ENCODE measurements around the gene RMND5A.
A peak's percentile ranks its signal among the peaks of the same experiment; 100 is the strongest.

The RMND5A gene

DNA sequence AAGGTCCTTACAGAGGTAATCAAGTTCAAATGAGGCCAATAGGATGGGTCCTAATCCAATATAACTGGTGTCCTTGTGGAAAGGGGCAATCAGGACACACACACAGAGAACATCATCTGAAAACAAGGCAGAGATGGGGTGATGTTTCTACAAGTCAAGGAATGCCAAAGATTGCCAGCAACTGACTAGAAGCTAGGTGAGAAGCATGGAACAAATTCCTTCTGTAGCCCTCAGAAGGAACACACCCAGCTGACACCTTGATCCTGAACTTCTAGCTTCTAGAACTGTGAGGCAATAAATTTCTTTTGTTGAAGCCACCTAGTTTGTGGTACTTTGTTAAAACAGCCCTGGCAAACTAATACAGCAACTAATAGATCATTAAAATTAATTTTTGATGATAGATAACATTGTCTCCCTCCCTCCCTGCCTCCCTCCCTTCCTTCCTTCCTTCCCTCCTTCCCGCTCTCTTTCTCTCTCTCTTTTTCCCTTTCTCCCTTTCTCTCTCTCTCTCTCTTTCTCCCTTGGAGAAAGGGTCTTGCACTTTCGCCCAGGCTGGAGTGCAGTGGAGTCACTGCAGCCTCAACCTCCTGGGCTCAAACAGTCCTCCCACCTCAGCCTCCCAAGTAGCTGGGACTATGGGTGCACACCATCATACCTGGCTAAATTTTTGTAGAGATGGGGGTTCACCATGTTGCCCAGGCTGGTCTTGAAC lies 80.9 kb downstream of the RMND5A start:
- no peak for DNase-seq

DNA sequence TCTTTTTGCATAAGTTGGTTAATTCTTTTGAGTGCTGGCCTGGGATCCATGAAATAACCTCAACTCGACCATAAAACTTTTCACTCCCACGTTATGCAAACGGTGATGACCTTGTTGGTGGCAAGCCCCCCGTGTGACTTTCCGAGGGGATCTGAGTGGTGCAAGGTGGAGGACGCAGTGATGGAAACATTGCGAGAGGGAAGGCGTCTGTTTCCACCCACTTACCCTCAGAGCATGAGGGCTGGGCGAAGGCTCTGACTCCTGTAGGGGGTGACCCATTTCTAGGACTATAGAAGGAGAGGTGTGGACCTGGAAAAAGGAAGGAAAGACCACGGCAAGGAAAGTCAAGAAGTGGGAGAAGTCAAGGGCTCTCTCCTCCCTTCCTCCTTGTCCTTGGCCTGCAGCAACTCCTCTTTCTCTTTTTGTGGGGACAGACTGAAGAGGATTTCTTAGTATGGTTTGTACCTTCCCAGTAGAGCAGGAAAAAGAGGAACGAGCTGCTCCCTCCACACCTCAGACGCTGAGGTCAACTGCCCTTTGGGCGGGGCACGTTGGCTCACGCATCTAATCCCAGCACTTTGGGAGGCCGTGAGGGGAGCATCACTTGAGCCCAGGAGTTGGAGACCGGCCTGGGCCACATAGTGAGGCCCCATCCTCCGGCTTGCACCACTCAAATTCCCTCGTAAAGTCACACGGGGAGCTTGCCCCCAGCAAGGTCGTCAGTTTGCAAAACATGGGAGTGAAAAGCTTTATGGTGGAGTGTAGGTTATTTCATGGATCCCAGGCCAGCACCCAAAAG lies 86.2 kb downstream of the RMND5A start:
- no peak for DNase-seq

DNA sequence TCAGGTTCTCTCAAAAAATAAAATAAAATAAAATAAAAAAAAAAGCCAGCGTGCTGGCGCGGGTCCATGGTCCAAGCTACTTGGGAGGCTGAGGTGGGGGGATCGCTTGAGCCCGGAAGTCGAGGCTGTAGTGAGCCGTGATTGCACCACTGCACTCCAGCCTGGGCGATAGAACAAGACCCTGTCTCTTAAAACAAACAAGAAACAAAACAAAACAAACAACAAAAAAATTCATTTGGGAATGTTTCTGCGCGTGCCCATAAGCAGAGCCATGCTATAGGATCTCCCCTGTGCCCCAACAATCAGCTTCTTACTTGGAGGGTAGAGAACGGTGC lies 87.0 kb downstream of the RMND5A start:
- DNase-seq = no peak

DNA sequence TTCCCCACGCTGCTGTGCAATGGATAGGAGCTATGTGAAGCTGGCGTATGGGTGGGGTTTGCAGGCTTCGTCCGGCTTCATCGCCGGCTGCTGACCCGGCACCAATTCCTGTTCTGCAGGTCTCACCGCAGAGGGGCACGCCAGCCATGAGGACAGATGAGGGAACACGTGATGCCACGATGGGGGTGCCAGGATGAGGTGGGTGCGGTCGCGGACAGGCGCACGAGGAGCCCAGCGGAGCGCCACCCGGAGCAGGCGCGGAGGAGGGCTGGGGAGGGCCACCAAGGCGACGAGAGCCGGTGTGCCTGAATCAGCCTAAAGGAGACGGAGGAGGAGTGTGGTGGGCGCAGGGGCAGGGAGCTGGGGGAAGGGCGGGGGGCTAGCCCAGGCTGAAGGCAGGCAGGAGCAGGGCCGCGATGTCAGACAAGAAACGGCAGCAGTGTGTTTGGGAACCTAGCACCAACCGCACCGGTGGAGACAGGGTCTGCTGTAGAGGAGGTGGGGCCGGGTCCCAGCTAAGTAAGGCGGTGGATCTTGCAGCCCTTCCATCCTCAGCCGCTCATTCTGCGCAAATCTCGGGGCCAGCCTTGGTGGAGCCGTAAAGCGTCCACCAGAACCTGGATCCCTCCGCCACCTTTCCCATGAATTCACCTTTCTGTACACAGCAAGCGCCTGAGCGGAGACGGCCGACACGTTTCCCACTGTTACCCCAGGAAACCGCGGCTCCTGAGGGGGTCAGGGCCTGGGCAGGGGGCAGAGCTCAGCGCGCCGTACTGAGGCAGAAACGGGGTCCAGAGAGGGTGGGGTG lies 87.6 kb downstream of the RMND5A start:
- peak; percentile 65 for DNase-seq

DNA sequence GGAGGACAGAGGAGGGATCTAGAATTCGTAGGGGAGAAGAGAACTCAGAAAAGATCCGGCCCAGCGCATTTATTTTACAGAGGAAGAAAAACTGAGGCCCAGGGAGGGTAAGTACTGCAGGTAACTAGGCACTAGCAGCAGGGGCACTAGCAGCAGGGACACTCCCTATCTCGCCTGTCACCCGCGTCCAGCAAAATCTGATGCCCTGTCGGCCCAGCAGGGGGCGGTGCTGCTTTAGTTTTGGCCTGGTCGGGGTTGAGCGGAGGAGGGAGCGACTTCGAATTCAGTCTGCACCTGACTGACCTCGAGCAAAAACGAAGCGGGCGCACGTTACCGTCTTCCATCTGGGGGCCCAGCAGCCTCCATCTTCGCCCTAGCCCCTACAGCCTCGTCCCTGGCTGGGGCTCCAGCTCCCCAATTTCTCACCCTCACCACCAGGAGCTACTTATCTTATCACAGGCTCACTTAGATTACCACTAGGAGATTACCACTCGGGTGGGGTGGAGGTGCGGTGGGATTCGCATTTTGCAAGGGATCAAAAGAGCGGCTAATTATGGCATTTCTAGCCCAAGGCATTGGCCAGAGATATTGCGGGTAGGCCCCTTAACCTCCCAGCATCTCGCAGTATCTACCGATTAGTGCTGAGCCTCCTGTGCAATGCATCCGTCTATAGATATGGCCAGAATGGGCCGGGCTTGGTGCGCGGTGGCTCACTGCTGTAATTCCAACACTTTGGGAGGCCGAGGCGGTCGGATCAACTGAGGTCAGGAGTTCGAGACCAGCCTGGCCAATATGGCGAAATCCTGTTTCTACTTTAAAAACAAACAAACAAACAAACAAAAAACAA lies 88.4 kb downstream of the RMND5A start:
- peak; percentile 91 for DNase-seq

DNA sequence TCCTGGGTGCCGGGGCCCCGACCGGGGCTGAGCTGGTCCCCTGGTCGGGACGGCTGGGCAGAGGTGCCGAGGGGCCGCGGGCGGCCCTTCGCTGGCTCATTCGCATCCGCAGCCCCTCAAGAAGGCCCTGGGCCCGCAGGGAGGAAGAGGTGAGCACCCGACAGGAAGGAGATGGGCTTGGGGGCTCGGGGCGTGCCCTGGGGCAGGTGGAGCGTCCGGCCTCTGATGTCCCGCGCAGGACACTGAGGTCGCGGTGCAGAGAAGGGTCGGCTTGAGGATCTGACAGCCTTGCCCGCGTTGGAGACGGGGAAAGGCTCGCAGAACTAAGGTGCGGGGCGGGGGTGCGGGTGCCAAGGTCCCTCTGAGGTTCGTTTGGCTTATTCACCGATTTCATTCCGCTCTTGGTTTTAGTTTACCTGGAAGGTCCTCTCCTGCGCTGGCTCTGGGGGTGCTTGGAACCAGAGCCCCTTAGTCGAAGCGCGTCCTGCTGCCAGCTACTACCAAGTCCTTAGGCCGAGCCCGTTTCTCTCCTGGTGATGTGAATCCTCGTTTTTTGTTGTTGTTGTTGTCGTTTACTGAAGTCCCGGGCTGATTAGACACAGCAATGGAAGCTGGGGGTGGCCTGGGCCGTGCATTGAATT lies 89.5 kb downstream of the RMND5A start:
- no peak for DNase-seq

DNA sequence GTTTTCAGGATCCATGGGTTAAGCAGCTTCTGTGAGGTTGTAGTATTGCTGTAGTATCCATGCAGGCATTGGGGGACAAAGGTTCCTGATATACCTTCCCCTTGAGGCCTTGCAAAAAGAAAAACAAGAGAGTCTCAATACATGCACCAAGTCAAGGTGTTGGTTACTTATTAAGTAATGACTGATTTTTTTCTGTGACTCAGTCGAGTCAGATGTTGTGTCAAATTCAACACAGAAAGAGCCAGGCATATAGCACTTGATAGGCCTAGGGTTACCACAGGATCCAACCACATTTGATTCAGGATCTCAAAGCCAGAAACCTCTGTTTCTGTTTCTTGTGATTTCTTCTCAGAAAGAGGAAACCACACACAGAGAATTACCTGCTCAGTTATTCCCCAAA lies 95.5 kb downstream of the RMND5A start:
- DNase-seq = no peak

DNA sequence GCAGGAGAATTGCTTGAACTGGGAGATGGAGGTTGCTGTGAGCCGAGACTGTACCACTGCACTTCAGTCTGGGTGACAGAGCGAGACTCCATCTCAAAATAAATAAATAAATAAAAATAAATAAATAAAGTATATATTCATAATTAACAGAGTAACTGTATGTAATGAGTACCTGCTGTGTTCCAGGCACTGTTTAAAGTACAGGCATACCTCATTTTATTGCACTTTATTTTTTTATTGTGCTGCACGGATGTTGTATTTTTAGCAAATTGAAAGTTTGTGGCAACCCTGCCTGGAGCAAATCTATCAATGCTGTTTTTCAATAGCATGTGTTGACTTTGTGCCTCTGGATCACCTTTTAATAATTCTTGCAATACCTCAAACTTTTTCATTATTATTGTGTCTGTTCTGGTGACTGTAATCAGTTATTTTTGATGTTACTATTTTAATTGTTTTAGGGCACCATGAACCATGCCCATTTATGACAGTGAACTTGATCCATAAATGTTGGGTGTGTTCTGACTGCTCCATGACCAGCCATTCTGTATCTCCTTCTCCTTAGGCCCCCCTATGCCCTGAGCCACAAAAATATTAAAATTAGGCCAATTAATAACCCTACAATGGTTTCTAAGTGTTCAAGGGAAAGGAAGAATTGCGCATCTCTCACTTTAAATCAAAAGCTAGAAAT lies 98.2 kb downstream of the RMND5A start:
- no peak for DNase-seq

DNA sequence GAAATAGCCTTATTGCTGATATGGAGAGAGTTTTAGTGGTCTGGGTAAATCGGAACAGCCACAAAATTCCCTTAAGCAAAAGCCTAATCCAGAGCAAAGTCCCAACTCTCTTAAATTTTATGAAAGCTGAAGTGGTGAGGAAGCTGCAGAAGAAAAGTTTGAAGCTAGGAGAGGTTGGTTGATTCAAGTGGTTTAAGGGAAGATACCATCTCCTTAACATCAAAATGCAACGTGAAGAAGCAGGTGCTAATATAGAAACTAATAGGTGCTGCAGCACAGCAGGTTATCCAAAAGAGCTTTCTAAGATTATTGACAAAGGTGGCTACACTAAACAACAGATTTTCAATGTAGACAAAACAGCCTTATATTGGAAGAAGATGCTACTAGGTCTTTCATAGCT lies 98.9 kb downstream of the RMND5A start:
- no peak for DNase-seq

DNA sequence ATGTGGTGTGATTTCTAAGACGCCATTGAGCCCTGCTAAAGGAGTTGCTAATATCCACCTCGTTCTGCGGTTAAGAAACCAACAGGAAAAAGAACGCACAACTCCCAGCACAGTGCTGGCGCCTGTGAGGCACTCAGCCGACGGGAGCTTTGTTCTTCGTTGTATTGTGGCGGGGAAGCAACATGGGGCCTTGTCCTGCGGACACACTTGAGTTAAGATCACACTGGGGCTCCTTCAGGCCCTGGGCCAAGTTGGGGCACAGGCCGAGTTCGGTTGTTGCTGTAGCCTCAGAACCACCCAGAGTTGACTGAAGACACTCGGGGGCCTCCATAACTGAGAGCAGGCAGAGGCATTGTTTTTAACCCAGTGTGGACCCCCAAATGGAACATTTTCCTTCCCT lies 101.2 kb downstream of the RMND5A start:
- DNase-seq = no peak

DNA sequence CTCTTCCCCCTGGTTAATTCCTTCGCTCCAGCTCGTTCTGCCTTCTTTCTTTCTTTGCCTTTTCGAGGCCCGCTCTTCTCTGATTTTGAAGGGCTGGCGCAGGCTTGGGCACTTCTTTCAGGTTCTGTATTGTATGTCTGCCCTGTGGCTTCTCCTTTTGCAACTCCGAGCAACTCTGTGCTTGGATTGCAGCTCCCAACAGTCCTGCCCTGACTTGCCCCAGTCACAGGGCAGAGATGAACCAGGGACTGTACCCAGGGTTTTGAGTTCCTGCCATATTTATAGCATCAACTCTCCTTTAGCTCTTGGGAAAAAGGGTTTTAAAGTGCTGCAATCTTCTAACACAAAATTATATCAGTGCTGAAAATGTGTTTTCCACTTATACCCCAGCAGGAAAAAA lies 101.8 kb downstream of the RMND5A start:
- DNase-seq = no peak

DNA sequence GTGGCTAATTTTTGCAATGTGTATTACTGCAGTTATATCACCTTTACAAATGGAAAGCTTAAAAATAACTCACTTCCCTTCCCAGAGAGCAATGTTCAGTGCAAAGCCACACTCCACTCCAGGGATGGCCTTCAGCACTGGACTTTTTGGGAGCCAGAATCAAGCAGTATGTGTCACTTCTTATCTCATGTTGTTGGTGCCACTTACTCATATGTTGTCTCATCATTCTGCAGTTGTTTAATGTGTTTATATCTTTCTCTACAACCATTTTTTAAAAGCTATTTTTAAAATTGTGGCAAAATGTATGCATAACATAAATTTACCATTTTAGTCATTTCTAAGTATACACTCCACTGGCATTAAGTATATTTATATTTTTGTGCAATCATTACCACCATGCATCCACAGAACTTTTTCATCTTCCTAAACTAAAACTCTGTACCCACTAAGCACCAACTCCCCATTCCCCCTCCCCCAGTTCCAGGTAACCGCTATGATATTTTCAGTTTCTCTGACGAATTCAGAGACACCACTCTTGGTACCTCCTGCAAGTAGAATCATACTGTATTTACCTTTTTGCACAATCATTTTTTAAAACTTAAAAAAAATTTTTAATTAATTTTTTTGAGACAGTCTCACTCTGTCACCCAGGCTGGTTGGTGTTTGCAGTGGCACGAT lies 102.7 kb downstream of the RMND5A start:
- no peak for DNase-seq

DNA sequence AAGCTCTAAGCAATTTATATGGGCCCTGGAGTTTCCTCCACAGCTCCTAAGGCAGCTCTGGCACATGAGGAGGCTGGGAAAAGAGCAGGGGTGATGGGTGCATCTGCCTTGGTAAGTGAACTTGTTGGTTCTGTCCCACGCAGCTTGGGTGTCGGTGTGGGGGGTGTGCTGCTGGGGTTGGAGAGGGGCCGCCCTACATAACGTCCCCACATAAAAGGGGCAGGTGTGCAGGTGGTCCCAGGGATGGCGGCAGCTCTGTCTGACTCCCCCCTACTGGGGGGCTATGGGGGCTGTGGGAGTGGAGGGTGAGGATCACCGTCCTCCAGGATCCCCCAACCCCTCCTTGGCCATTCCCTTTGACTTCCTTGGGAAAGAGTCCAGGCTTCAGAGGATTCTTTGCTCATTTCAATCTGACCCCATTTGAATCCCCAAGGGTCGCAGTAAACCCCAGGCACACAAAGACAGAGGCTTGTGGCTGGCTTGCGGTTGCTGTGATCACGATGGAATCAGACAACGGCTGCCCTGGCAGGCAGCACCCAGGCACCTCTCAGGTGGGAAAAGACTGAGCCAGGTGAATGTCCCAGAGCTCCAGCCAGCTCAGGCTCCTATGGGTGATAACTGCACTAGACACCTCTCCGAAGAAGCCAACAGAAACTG lies 105.1 kb downstream of the RMND5A start:
- no peak for DNase-seq

DNA sequence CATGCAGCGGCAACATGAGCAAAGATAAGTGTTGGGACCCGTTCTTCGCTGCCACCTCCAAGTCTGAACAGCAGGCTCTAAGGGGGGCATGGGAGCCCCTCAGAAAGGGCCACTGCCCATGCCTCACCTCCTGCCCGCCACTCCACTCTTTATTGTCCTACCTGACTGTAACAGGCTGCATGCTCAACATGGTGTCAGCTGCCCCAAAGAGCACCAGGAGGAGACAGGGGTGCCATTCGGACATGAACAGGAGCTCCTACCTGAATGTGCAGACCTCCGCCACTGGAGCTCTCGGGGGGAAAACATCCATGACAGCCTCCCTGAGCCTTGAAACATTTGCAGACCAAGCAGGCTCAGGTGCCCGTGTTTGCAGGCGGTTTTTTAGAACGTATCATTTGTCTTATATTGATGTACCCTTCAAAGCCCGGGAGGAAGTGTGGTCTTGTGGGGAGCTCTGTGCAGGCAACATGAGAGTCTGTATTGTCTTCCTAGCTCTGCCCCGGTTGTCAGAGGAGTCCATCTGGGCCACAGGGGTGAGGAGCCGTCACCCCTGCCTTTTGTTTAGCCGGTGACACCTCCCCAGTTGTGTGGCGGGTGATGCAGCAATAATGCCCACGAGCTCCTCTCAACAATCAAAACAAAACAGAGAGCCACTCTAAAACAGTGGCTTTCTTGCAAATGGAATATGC lies 105.7 kb downstream of the RMND5A start:
- DNase-seq = no peak

DNA sequence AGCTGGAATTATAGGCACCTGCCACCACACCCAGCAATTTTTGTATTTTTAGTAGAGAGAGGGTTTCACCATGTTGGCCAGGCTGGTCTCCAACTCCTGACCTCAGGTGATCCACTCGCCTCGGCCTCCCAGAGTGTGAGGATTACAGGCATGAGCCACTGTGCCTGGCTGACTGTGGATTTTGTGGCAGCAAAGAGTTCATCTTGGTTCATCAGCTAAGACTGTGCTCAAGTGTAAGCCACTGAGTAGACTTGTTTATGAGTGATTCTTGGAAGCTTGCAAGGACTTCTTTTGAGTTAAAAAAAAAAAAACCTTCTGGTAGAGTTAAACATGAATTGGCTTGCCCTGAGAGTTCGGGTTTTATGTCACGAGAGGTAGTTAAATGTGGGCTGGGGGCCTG lies 106.9 kb downstream of the RMND5A start:
- no peak for DNase-seq
